HG02759 (cell line): ENCODE data around the gene RP9.
A peak's percentile ranks its signal among the peaks of the same experiment; 100 is the strongest.

Experiments used
- ATAC-seq: cut with Tn5 transposase; IDR thresholded peaks from one replicate; pipeline ENCODE4 v1.9.1; 2021; ENCODE audit warnings: mild to moderate bottlenecking, moderate library complexity; ENCODE audit not compliant: unreplicated experiment

The RP9 gene

GRCh38 chr7:33066771-33067170, 42.4 kb downstream of the RP9 start:
- ATAC-seq = no peak

- ATAC-seq = no peak
Measured at GRCh38 chr7:33065981-33066380, 43.2 kb downstream of the RP9 start.

DNA sequence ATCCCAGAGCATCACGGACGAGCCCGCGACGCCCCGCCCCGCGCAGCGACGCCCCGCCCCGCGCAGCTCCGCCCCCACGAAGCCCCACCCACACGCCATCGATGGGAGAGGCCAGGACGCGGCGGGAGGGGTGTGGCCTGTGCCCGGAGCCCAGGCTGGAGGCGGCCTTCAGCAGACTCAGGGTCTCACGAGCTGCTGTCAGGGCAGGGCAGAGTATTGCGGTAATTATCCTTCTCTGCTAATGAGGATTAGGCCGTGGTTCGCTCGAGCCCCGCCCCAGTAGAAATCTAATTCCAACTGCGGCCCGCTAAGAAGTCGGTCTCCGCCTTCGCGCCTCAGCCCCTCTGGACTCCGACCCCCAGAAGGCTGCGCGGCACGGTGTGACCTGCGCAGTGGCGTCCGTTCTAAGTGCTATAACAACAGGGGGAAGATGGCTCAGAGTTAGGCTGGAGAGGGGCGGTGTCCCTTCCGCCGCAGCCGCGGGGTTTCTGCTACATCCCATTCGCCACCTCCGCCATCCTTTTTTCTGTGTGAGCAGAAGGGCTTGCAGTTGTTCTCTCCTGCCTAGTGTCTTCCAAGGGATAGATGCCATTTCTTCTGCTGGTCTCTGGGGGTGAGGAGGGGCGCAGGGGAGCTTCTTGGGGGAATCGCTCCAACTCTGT, 46.3 kb downstream of the RP9 start:
- ATAC-seq = peak; percentile 95

GRCh38 chr7:33062023-33062781, 47.0 kb downstream of the RP9 start, which contains the start of gene NT5C3A:
Gene NT5C3A, minus strand, starts transcription at chr7:33062776. Its CDS starts 71 bp downstream, at chr7:33062705.
- ATAC-seq = peak; percentile 38

DNA sequence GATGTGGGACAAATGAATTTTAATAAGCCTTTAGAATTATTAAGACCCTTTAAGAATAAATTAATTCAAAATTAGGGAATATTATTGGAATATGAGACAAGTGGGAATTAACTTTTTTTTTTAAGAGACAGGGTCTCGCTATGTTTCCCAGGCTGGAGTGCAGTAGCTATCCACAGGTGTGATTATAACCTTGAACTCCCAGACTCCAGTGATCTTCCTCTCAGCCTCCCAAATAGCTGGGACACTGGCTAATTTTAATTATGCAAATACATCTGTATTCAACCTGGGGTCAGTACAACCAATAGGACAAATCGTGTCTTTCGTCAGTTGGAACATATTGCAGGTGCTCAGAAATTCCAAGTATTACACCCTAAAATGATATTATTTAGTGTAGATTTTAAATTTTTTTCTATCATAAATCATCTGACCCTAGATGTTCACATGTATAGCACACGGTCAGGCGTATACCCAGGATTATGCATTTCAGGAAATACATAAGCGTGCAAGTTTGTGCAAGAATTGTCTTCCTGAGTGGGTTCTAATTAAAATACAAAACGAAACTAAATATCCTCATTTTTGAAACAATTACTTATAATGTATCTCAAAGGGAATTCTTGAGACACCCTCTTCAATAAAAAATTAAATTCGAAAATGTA, 47.8 kb downstream of the RP9 start:
- ATAC-seq = no peak

DNA sequence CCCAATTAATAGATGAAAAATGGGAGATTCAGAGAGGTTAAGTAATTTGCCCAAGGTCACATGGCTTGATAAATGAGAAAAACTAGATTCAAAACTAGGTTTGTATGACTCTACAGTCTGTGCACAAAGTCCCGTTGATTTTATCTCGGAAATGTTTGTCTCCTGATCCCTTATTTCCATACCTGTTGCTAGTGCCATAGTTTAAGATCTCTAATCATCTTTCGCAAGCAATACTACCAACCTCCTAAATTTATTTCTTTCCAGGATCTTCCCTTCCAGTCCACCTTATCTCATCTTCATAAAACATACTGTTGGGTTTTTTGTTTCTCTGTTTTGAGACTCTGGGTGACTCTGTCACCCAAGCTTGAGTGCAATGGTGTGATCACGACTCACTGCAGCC, 49.6 kb downstream of the RP9 start:
- no peak for ATAC-seq

GRCh38 chr7:33055158-33055557, 54.0 kb downstream of the RP9 start:
- no peak for ATAC-seq

DNA sequence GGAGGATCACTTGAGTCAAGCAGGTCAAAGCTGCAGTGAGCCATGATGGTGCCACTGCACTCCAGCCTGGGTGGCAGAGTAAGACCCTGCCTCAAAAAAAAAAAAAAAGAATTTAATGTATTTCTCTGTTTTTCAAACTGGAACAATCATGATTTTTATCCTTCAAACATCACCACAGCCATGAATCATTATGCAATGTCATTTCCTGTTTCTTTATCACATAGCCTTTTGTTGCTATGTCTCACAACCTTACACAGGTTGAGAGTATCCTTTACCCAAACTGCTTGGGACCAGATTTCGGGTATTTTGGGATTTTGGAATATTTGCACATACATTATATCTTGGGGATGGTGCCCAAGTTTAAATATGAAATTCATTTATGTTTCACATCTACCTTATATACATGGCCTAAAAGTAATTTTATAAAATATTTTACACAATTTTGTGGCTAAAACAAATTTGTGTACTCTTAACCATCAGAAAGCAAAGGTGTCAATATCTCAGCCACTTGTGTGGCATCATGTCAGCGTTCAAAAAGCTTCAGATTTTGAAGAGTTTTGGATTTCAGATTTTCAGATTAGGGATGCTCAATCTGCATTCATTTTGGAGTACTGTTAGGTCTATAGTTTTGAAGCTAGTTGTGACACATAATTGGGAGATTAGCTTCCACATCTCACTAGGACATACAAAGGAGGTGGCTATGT, 54.8 kb downstream of the RP9 start:
- ATAC-seq = no peak

- ATAC-seq = no peak
Measured at GRCh38 chr7:33053721-33054120, 55.5 kb downstream of the RP9 start.

GRCh38 chr7:33050535-33051318, 58.5 kb downstream of the RP9 start:
- ATAC-seq = peak; percentile 66

GRCh38 chr7:33048704-33049103, 60.5 kb downstream of the RP9 start:
- no peak for ATAC-seq

DNA sequence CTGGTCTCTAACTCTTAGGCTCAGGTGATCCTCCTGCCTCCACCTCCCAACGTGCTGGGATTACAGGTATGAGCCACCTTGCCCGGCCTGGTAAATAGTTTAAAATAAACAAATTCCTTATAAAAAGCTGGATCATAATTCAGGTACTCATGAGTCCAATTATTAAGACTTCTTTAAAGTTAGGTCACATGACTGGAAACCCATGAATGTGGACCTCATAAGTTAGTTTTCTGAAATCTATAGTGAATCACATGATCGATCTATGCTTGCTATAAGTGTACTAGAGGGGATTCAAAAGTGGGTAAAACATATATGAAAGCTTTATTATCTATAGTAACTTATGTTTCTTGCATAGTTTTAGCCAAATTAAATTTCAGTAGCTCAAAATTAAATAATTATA, 60.9 kb downstream of the RP9 start:
- ATAC-seq = no peak

- ATAC-seq = no peak
Measured at GRCh38 chr7:33044986-33045385, 64.2 kb downstream of the RP9 start.
